Stimulated activated CD8-positive, alpha-beta memory T cell treated with anti-CD3 and anti-CD28 coated beads, Interleukin-15, amount 100 ng/mL, for 1 hour (primary cell): ENCODE data around the gene ELP5.

Source experiments
- DNase-seq: peaks from one replicate; pipeline ENCODE4 v3.0.0-alpha.2; 2020; ENCODE audit warnings: low read depth

Gene ELP5

DNA sequence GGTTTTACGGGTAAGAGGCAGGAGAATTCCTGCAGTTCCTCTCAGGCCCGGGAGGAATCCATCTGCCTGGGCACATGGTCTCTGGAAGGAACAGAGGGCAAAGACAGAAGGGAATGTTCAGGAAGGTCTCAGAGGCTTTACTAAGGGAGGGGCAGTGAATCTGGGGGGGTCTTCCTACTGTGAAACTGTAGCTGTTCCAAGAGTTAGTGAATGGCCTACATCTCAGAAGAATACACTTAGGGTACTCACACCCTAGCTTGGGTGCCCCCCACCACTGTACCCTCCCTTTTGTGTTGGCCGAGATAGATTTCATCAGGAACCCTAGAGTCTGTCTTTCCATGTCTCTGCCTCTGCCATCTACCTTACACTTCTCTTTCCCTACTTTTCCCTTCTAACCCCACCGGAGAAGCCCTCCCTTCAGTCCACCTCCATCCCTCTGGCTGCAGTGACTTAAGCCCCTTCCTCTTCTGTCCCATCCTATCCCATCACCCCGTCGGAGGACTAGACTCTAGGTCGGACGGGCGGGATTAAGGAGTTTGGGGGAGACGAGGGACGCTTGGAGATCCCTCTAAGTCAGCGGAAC lies 32.7 kb upstream of the ELP5 start:
- no peak for DNase-seq

GRCh38 chr17:7219812-7220592 lies 32.0 kb upstream of the ELP5 start, which contains the start of the genes ACADVL and DLG4:
TSS of gene ACADVL (plus strand) at chr17:7219938. CDS start at chr17:7219985, 47 bp downstream.
TSS of gene DLG4 (minus strand) at chr17:7219836.
- peak; percentile 63 for DNase-seq

GRCh38 chr17:7220593-7221277 lies 31.3 kb upstream of the ELP5 start:
- DNase-seq, result no peak

GRCh38 chr17:7221278-7222092 lies 30.5 kb upstream of the ELP5 start:
- no peak for DNase-seq

DNA sequence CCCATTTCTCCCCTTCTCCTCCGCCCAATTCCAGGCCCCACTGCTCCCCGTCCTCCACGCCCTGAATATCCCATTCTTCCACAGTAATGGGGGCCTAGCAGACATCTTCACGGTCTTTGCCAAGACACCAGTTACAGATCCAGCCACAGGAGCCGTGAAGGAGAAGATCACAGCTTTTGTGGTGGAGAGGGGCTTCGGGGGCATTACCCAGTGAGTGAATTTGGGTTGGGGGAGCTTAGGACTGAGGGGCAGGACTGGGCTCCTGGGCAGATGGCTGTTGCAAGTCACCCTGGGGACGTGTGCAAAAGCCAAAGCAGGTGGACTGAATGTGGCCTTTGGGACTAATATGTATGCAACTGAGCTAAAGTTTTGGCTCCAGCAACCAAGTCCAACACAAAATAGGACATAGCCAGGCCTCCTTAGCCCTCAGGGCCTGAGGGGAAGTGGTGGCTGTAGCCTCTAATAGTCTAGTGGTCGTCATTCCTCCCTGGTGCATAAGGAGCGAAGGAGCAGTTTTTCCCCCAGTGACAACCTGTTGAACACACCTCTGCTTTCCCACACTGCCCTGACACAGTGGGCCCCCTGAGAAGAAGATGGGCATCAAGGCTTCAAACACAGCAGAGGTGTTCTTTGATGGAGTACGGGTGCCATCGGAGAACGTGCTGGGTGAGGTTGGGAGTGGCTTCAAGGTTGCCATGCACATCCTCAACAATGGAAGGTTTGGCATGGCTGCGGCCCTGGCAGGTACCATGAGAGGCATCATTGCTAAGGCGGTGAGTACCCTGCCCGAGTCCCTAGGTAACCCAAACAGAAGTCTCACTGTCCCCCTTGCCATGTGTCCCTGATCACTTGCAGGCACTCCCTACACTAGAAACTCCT lies 29.7 kb upstream of the ELP5 start:
- no peak for DNase-seq

- DNase-seq, result no peak
Measured at GRCh38 chr17:7222972-7223292, 29.1 kb upstream of the ELP5 start.

GRCh38 chr17:7223375-7223774 lies 28.6 kb upstream of the ELP5 start:
- DNase-seq, result no peak

DNA sequence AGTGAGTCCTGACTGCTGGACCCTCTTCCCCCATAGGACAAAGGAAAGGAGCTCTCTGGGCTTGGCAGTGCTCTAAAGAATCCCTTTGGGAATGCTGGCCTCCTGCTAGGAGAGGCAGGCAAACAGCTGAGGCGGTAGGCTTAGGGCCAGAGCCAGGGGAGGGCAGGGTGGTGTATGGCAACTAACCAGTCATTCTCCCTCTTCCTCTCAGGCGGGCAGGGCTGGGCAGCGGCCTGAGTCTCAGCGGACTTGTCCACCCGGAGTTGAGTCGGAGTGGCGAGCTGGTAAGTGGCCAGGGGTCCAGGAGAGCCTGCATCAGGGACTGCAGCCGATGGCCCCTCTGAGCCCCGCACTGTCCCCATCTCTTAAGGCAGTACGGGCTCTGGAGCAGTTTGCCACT lies 27.9 kb upstream of the ELP5 start:
- DNase-seq, result no peak

- DNase-seq, result no peak
Measured at GRCh38 chr17:7224661-7225111, 27.3 kb upstream of the ELP5 start.

GRCh38 chr17:7225711-7226331 lies 26.2 kb upstream of the ELP5 start:
- DNase-seq, result no peak

DNA sequence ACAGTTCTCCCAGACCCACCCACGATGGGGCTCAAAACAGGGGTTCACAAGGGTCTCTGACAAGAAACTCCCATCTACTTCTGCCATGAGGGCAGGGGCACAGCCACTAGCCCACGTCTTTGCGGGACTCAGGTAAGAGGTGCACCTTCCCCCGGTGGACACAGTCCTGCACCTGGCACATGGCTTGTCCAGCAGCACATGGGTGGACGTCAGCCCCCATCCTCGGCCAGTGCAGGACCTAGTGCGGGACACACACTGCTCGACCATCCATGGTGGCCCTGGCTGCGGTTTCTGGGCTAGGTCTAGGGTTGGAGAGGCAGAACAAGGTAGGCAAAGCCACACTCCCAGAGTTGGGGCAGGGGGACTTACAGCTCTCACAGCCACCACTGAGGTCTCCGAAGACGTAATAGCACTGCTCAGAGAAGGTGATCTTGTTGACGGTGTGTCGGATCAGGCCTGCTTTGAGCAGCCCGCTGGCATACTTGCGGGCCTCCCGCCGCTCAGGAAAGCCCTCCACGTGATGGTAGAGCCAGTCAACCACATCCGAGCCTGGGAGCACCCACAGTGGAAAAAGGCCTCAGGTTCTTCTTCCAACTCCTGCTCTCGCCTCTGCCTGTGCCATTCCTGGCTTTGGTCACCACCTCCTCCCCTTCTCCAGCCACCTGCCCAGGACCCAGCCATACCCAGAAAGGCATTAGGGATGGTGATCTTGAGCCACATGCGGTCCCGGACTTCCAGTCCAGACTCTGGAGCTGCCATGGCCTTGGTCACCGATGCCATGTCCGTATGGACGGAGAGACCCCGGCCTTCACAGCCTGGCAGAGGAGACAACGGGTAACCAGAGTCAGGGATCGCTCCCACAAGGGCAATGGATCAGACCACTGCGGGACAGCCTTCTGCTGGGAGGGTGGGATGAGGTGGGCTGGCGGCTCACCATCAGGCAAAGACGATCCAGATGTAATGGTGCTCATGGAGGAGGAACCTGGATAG lies 25.0 kb upstream of the ELP5 start:
- no peak for DNase-seq

DNA sequence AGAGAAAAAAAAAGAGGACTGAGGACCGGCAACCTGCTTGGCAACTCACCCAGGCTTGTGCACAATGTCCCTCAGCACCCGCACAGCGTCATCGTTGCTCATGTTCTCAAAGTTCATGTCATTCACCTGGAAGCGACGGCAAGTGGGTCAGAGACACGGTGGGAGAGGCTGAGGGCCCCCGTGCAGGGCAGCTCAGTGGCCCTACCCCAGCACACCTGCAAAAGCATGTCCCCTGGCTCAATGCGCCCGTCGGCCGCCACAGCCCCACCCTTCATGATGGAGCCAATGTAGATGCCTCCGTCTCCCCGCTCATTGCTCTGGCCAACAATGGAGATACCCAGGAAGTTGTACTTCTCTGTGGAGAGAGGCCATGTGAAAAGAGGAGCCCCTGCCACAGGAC lies 23.1 kb upstream of the ELP5 start:
- DNase-seq, result no peak

GRCh38 chr17:7229504-7229903 lies 22.5 kb upstream of the ELP5 start:
- DNase-seq, result no peak

DNA sequence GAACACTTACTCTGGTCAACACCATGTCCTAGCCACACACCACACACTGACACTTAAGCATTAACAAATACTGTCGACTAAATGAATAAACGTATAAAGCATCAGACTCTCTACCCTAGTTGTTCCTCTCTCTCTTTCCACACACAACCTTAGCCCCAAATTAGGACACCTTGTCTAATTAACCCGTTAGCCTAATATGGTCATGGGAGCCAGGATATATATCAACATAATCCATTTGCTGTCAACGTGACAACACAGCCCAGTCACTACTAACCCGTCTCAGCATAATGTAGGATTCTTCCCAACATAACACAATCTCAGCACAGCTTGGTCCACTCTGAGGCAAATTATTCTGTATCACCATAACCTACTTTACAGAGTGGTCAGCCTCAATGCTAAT lies 19.9 kb upstream of the ELP5 start:
- DNase-seq, result no peak

DNA sequence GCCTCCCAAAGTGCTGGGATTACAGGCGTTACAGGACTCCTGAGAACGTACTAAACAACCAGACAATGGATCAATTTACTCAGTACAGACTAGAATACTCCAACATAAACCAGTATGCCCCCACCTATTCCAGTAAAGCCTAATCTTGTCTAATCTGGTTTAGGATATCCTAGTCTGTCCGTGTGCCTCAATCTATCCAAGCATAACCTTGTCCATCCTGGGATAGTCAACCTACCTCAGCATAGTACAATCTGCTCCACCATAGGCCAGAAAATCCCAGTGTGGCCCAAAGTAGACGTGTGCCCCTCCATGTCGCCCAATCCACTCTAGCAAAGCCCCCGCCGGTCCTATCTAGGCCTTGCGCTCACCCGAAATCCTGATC lies 18.3 kb upstream of the ELP5 start:
- no peak for DNase-seq

DNA sequence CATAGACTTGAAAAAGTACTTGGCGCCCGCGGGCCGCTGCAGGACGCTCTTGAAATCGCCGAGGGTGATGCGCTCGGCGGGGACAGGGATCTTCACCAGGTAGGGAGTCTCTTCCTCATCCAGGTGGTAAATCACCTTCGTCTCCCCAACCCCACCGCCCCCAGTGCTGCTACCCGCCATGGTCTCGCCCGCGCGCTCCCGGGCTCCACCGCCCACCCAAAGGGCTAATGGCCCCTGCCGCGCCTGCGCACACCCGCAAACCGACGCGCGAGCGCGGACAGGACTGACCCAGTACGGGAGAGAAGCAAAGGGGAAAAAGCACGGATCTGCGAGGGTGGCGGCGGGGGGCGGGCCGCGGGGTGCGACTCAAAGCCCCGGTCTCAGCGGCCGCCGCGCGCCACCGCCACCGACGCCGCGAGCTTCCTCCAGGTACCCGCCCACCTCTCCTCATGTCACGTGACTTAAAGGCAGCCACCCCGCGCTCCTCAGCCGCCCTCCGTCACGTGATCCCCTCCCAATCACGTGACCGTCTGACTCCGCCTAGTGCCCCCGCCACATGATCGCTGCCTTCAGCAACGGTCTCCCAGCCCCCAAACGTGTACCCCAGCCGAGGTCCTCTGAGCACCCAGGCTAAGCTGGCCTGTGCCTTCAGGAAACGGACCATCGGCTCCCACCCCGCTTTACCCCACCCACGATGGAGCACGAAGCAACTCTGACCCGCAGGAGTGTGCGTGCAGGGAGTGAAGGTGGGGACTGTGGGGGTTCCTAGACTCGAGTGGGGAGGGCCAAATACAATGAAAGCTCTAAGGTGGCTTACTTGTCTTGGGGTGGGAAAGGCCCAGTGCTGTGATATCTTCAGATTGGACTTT lies 17.7 kb upstream of the ELP5 start, which contains the start of gene DVL2:
DVL2 (minus strand) TSS at position 435 of the 869 bp plus-strand sequence; CDS start at position 180, 255 bp downstream.
- DNase-seq, result peak; percentile 91

DNA sequence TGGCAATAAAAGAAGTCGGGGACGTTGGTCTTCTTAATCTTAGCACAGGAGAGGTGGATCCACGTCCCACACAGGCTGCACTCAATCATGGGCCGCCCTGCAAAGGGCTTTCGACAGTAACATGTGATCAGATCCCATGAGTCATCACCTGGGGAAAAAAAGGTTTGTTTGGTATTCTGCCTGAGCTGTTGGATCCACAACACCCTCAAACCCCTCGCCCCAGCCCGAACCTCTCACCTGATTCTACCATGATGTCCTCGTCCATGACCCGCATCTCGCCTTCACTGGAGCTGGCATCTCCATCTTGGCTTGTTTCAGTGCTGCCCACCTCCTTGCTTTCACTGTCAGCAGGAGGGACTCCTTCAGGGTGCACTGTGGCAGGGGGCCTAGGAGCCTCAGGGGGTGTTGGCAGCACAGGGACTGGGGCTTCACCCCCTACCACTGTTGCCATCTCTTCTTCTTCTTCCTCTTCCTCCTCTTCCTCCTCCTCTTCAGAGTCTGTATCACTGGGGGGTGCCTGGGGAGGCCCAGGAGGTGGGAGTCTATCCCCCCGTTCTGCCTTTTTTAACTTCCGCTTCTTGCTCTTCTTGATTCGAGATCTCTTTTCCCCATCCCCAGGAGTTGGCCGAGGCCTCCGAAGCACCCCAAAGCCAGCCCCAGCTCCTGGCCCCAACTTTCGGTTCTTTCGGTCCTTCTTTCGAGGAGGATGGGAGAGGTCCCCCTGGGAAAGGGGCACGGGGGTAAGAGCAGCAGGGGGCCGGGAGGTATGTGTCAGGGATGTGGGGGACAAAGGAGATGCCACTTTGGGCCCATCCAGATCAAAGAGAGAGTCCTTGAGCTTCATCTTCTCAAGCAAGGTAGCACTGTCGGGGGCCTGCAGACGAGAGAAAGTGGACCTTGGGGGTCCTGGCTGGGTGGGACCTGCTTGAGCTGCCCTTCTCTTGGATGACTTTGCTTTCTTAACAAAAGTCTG lies 16.0 kb upstream of the ELP5 start:
- DNase-seq, result no peak
